SK-N-MC (cell line): ENCODE measurements around the gene ZC2HC1B.

Experiments used
- EZH2 ChIP-seq: fragments of 200-600 bp; sonication (generic); IDR thresholded peaks from one replicate; pipeline ENCODE4 v1.6.1; 2017; ENCODE audit warnings: antibody characterized with exemption
- FOXP2 ChIP-seq: optimal IDR thresholded peaks from 2 replicates; pipeline ENCODE3; 2011; ENCODE audit warnings: mild to moderate bottlenecking, moderate library complexity; ENCODE audit not compliant: insufficient read depth; ENCODE audit errors: extremely low read length, control extremely low read depth
- POLR2AphosphoS5 ChIP-seq: IDR thresholded peaks from 2 replicates; pipeline ENCODE4 v1.6.1; 2012; ENCODE audit warnings: mild to moderate bottlenecking, low read depth, low read length, borderline replicate concordance

GRCh38 chr6:143961066-143961465, 96.8 kb downstream of the ZC2HC1B start:
- TF ChIP-seq POLR2AphosphoS5 = no peak
- no peak for TF ChIP-seq EZH2
- TF ChIP-seq FOXP2 = no peak
